Measurements from ENCODE around the gene SARM1. TPM values are rescaled to one million over a fixed set of nuclear protein-coding genes. Genes with fewer than 3 reads are reported as not detected.
A peak's percentile ranks its signal among the peaks of the same experiment; 100 is the strongest.

The SARM1 gene
- total and polyA plus RNA-seq, 2 of the 13 experiments (the other 11 are each of a cell fraction or from before 2014, with no cell fraction given), result 0.73 to 0.86 TPM

DNA sequence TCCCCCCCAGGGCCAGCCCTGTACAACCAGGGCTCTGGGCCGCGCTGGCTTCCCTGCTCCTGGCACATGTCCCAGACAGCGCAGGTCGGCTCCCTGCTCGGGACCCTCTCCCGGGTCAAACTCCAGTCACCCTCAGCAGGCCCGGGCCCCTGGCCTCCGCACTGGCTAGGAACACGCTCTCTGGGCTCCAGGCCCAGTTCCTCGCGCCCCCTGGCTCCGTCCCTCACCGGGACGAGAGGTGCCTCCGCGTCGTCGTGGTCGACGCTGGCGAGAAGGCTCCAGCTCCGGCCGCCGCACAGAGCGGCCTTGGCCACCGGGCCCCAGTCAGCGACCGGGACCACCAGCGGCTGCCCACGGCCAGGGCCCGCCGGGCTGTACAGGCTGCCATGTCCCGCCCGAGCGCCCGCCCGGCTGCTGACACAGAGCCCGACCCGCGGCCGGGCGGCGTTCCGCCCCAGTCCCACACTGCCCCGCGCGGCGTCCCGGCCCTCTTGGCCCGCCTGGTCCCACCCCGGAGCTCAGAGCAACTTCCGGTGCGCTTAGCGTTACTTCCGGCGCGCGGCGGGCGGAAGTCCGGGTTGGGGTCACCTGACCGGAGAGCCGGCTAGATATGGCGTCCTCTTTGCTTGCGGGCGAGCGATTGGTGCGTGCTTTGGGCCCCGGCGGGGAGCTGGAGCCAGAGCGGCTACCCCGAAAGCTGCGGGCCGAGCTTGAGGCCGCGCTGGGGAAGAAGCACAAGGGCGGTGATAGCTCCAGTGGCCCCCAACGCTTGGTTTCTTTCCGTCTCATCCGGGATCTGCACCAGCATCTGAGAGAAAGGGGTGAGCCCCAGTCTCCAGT lies 14.2 kb upstream of the SARM1 start, which contains the start of gene POLDIP2 (continued):
- TF ChIP-seq, protein P1, sequence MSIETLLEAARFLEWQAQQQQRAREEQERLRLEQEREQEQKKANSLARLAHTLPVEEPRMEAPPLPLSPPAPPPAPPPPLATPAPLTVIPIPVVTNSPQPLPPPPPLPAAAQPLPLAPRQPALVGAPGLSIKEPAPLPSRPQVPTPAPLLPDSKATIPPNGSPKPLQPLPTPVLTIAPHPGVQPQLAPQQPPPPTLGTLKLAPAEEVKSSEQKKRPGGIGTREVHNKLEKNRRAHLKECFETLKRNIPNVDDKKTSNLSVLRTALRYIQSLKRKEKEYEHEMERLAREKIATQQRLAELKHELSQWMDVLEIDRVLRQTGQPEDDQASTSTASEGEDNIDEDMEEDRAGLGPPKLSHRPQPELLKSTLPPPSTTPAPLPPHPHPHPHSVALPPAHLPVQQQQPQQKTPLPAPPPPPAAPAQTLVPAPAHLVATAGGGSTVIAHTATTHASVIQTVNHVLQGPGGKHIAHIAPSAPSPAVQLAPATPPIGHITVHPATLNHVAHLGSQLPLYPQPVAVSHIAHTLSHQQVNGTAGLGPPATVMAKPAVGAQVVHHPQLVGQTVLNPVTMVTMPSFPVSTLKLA (IDR thresholded peaks at IDR 0.05), result no peak
- TF ChIP-seq, protein P2, sequence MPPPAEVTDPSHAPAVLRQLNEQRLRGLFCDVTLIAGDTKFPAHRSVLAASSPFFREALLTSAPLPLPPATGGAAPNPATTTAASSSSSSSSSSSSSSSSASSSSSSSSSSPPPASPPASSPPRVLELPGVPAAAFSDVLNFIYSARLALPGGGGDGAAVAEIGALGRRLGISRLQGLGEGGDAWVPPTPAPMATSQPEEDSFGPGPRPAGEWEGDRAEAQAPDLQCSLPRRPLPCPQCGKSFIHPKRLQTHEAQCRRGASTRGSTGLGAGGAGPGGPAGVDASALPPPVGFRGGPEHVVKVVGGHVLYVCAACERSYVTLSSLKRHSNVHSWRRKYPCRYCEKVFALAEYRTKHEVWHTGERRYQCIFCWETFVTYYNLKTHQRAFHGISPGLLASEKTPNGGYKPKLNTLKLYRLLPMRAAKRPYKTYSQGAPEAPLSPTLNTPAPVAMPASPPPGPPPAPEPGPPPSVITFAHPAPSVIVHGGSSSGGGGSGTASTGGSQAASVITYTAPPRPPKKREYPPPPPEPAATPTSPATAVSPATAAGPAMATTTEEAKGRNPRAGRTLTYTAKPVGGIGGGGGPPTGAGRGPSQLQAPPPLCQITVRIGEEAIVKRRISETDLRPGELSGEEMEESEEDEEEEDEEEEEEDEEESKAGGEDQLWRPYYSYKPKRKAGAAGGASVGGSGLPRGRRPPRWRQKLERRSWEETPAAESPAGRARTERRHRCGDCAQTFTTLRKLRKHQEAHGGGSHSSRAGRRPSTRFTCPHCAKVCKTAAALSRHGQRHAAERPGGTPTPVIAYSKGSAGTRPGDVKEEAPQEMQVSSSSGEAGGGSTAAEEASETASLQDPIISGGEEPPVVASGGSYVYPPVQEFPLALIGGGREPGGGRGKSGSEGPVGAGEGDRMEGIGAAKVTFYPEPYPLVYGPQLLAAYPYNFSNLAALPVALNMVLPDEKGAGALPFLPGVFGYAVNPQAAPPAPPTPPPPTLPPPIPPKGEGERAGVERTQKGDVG (CRISPR knock-in tag; IDR thresholded peaks at IDR 0.05; ENCODE audit: borderline replicate concordance), result 0 out of 2 replicates have a peak, but pooled peaks have one; percentile 1
- TF ChIP-seq MBNL3 (CRISPR knock-in tag; conservative IDR thresholded peaks at IDR 0.05) (no peak), DMAP1 (CRISPR knock-in tag; IDR thresholded peaks at IDR 0.05) (peak; percentile 66), DNMT3B (CRISPR knock-in tag; conservative IDR thresholded peaks at IDR 0.05) (no peak), ARNT (IDR thresholded peaks at IDR 0.05) (no peak), ZNF619 (CRISPR knock-in tag; IDR thresholded peaks at IDR 0.05) (no peak), POLR2AphosphoS2 (IDR thresholded peaks at IDR 0.05; ENCODE audit: low read depth, low read length) (no peak), ZNF772 (CRISPR knock-in tag; IDR thresholded peaks at IDR 0.05) (peak; percentile 65; the same call in 1 of the 2 replicates), ZNF282 (IDR thresholded peaks at IDR 0.05; ENCODE audit: partially characterized antibody) (no peak), ZNF607 (CRISPR knock-in tag; IDR thresholded peaks at IDR 0.05; ENCODE audit: borderline replicate concordance) (peak; percentile 76), ZBTB20 (CRISPR knock-in tag; IDR thresholded peaks at IDR 0.05; ENCODE audit: borderline replicate concordance, low read depth) (no peak), FOSL2 (CRISPR knock-in tag; IDR thresholded peaks at IDR 0.05) (peak; percentile 57), ZNF225 (CRISPR knock-in tag; IDR thresholded peaks at IDR 0.05) (peak; percentile 41; the same call in 1 of the 2 replicates), RARG (CRISPR knock-in tag; IDR thresholded peaks at IDR 0.05; ENCODE audit: low read depth) (no peak), ZFP36 (IDR thresholded peaks at IDR 0.05; ENCODE audit: borderline replicate concordance, low read depth, low read length, partially characterized antibody) (no peak), ZNF572 (CRISPR knock-in tag; IDR thresholded peaks at IDR 0.05) (0 out of 2 replicates have a peak, but pooled peaks have one; percentile 30), MAFK (conservative IDR thresholded peaks at IDR 0.05 in 1 of 2, IDR thresholded peaks at IDR 0.05 in 1 of 2; ENCODE audit: low read length in 2 of 2) (no peak)
- TF ChIP-seq, protein P3, sequence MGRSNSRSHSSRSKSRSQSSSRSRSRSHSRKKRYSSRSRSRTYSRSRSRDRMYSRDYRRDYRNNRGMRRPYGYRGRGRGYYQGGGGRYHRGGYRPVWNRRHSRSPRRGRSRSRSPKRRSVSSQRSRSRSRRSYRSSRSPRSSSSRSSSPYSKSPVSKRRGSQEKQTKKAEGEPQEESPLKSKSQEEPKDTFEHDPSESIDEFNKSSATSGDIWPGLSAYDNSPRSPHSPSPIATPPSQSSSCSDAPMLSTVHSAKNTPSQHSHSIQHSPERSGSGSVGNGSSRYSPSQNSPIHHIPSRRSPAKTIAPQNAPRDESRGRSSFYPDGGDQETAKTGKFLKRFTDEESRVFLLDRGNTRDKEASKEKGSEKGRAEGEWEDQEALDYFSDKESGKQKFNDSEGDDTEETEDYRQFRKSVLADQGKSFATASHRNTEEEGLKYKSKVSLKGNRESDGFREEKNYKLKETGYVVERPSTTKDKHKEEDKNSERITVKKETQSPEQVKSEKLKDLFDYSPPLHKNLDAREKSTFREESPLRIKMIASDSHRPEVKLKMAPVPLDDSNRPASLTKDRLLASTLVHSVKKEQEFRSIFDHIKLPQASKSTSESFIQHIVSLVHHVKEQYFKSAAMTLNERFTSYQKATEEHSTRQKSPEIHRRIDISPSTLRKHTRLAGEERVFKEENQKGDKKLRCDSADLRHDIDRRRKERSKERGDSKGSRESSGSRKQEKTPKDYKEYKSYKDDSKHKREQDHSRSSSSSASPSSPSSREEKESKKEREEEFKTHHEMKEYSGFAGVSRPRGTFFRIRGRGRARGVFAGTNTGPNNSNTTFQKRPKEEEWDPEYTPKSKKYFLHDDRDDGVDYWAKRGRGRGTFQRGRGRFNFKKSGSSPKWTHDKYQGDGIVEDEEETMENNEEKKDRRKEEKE (IDR thresholded peaks at IDR 0.05), result no peak
- TF ChIP-seq, protein P4, sequence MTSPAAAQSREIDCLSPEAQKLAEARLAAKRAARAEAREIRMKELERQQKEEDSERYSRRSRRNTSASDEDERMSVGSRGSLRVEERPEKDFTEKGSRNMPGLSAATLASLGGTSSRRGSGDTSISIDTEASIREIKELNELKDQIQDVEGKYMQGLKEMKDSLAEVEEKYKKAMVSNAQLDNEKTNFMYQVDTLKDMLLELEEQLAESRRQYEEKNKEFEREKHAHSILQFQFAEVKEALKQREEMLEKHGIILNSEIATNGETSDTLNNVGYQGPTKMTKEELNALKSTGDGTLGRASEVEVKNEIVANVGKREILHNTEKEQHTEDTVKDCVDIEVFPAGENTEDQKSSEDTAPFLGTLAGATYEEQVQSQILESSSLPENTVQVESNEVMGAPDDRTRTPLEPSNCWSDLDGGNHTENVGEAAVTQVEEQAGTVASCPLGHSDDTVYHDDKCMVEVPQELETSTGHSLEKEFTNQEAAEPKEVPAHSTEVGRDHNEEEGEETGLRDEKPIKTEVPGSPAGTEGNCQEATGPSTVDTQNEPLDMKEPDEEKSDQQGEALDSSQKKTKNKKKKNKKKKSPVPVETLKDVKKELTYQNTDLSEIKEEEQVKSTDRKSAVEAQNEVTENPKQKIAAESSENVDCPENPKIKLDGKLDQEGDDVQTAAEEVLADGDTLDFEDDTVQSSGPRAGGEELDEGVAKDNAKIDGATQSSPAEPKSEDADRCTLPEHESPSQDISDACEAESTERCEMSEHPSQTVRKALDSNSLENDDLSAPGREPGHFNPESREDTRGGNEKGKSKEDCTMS (CRISPR knock-in tag; conservative IDR thresholded peaks at IDR 0.05), result no peak
